HEK293 (cell line): Measurements from ENCODE around the gene AXIN1.

Experiments used
- KLF1 ChIP-seq: fragments of 450-650 bp; formaldehyde crosslinking; IDR thresholded peaks from 2 replicates; pipeline ENCODE4 v1.5.1; 2016; ENCODE audit warnings: missing biosample characterization, missing genetic modification characterization
- KLF10 ChIP-seq: fragments of 450-650 bp; IDR thresholded peaks from 2 replicates; pipeline ENCODE4 v1.5.1; 2018; ENCODE audit warnings: missing biosample characterization, mild to moderate bottlenecking, missing genetic modification characterization
- KLF7 ChIP-seq: fragments of 450-650 bp; formaldehyde crosslinking; IDR thresholded peaks from 2 replicates; pipeline ENCODE4 v1.5.1; 2016; ENCODE audit warnings: missing biosample characterization, missing genetic modification characterization, borderline replicate concordance
- PRDM1 ChIP-seq: fragments of 450-650 bp; formaldehyde crosslinking; IDR thresholded peaks from 2 replicates; pipeline ENCODE4; 2016; ENCODE audit warnings: missing biosample characterization, missing genetic modification characterization
- ZEB2 ChIP-seq: fragments of 450-650 bp; formaldehyde crosslinking; IDR thresholded peaks from 2 replicates; pipeline ENCODE4 v1.5.1; 2016; ENCODE audit warnings: missing biosample characterization, missing genetic modification characterization
- ZFP41 ChIP-seq: fragments of 450-650 bp; formaldehyde crosslinking; IDR thresholded peaks from 2 replicates; pipeline ENCODE4 v1.5.1; 2016; ENCODE audit warnings: missing biosample characterization, missing genetic modification characterization, borderline replicate concordance
- ZNF366 ChIP-seq: fragments of 450-650 bp; formaldehyde crosslinking; conservative IDR thresholded peaks from 2 replicates; pipeline ENCODE4 v1.5.1; 2016; ENCODE audit warnings: missing biosample characterization, missing genetic modification characterization
- TF ChIP-seq, protein P1 (sequence below): fragments of 450-650 bp; formaldehyde crosslinking; IDR thresholded peaks from 2 replicates; pipeline ENCODE4 v1.5.1; 2016; ENCODE audit warnings: missing biosample characterization, missing genetic modification characterization
- TF ChIP-seq, protein P2 (sequence below): fragments of 450-650 bp; formaldehyde crosslinking; optimal IDR thresholded peaks from 2 replicates; pipeline ENCODE3; 2016; ENCODE audit warnings: missing biosample characterization, mild to moderate bottlenecking, missing genetic modification characterization
- TF ChIP-seq, protein P3 (sequence below): fragments of 450-650 bp; formaldehyde crosslinking; IDR thresholded peaks from 2 replicates; pipeline ENCODE4 v1.5.1; 2016; ENCODE audit warnings: missing biosample characterization, missing genetic modification characterization, low read depth

DNA sequence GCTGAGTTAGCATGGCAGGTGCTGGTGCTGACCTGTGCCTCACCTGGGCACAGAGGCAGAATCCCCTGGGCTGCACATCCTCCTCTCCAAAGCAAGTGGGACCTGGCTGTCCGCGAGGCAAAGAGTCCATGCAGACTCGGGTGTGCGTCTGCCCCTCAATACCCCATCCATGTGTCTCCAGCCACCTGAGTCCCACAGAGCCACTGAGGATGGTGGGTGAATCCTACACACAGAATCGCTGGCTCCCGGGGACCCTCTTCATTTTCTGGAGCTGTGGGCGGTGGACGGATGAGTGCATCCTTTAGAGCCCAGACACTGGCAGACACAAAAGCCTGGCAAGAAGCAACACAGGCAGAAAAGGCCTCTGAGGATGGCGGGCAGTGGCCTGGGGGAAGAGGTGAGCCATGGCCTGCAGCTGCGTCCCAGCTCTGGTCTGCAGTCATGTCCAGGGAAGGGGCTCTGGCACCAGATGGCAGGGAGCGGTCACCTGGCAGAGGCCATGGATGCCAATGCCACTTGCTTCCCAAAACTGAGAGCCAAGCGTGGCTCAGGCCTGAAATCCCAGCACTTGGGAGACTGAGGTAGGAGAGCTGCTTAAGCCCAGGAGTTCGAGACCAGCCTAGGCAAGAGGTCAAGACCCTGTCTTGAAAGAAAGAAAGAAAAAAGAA is 29.9 kb downstream of the AXIN1 start:
- TF ChIP-seq, protein P1, sequence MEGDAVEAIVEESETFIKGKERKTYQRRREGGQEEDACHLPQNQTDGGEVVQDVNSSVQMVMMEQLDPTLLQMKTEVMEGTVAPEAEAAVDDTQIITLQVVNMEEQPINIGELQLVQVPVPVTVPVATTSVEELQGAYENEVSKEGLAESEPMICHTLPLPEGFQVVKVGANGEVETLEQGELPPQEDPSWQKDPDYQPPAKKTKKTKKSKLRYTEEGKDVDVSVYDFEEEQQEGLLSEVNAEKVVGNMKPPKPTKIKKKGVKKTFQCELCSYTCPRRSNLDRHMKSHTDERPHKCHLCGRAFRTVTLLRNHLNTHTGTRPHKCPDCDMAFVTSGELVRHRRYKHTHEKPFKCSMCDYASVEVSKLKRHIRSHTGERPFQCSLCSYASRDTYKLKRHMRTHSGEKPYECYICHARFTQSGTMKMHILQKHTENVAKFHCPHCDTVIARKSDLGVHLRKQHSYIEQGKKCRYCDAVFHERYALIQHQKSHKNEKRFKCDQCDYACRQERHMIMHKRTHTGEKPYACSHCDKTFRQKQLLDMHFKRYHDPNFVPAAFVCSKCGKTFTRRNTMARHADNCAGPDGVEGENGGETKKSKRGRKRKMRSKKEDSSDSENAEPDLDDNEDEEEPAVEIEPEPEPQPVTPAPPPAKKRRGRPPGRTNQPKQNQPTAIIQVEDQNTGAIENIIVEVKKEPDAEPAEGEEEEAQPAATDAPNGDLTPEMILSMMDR (tag by site-specific recombination): no peak
- TF ChIP-seq KLF1 (tag by site-specific recombination): no peak
- TF ChIP-seq, protein P2, sequence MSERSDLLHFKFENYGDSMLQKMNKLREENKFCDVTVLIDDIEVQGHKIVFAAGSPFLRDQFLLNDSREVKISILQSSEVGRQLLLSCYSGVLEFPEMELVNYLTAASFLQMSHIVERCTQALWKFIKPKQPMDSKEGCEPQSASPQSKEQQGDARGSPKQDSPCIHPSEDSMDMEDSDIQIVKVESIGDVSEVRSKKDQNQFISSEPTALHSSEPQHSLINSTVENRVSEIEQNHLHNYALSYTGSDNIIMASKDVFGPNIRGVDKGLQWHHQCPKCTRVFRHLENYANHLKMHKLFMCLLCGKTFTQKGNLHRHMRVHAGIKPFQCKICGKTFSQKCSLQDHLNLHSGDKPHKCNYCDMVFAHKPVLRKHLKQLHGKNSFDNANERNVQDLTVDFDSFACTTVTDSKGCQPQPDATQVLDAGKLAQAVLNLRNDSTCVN (tag by site-specific recombination): no peak
- TF ChIP-seq ZNF366 (tag by site-specific recombination): no peak
- TF ChIP-seq ZFP41 (tag by site-specific recombination): no peak
- TF ChIP-seq KLF10 (tag by site-specific recombination): no peak
- TF ChIP-seq ZEB2 (tag by site-specific recombination): no peak
- TF ChIP-seq PRDM1 (tag by site-specific recombination): no peak
- TF ChIP-seq, protein P3, sequence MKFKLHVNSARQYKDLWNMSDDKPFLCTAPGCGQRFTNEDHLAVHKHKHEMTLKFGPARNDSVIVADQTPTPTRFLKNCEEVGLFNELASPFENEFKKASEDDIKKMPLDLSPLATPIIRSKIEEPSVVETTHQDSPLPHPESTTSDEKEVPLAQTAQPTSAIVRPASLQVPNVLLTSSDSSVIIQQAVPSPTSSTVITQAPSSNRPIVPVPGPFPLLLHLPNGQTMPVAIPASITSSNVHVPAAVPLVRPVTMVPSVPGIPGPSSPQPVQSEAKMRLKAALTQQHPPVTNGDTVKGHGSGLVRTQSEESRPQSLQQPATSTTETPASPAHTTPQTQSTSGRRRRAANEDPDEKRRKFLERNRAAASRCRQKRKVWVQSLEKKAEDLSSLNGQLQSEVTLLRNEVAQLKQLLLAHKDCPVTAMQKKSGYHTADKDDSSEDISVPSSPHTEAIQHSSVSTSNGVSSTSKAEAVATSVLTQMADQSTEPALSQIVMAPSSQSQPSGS (tag by site-specific recombination): no peak
- no peak for TF ChIP-seq KLF7 (tag by site-specific recombination)
